Measurements from ENCODE around the gene DCLRE1A. TPM values are rescaled to one million over a fixed set of nuclear protein-coding genes. Genes with fewer than 3 reads are reported as not detected.

DCLRE1A gene
- total RNA-seq, 1 donor from 2014 or later = 6.7 TPM

DNA sequence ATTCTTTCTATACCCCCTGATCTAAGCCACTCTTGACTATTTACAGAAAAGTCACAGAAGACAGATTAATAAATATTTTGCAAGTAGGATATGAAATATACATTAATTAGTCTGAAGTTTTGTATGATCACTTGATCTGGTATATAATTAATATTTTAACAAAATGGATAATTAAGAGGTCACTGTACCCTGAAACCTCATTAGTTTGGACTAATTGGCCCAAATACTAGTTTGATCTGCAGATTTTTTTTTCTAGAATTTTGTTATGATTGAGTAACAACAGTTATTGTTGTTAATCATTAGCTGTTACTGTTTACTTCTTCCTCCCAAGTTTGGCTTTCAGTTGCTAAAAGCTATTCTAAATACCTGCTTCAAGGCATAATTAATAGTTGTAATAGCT is 3.3 kb upstream of the DCLRE1A start:
- H3K4me1 Mint-ChIP-seq = peaks cover 36% of the 10 kb centered on the region
- H3K27me3 Mint-ChIP-seq (ENCODE audit: low read depth) = no peaks in the 10 kb centered on the region
- peaks cover 21% of the 10 kb centered on the region for H3K36me3 Mint-ChIP-seq
- no peak overlapping the region for H3K27ac Mint-ChIP-seq
- peaks cover 7% of the 10 kb centered on the region for H3K9me3 Mint-ChIP-seq
- DNase-seq (ENCODE audit: low spot score in 2 of 2, unreplicated experiment in 2 of 2) = no peak
- TF ChIP-seq CTCF (IDR thresholded peaks at IDR 0.05; ENCODE audit: unreplicated experiment) = no peak
- H3K4me3 Mint-ChIP-seq = no peak overlapping the region

- Mint-ChIP-seq H3K4me3 (peak overlapping the region; percentile 20), H3K27ac (no peak overlapping the region), H3K27me3 (ENCODE audit: low read depth) (no peaks in the 10 kb centered on the region), H3K4me1 (peaks cover 36% of the 10 kb centered on the region), H3K36me3 (peaks cover 19% of the 10 kb centered on the region), H3K9me3 (peaks cover 7% of the 10 kb centered on the region)
- TF ChIP-seq CTCF (IDR thresholded peaks at IDR 0.05; ENCODE audit: unreplicated experiment) = no peak
- DNase-seq (ENCODE audit: low spot score in 2 of 2, unreplicated experiment in 2 of 2) = no peak
Observed at GRCh38 chr10:113856563-113856962, 2.7 kb upstream of the DCLRE1A start.

GRCh38 chr10:113854761-113855588 is 1.1 kb upstream of the DCLRE1A start:
- DNase-seq (ENCODE audit: low spot score in 2 of 2, unreplicated experiment in 2 of 2) = peak; percentile 44 to 69
- Mint-ChIP-seq H3K27ac (peak overlapping the region; percentile 98), H3K4me1 (peaks cover 36% of the 10 kb centered on the region), H3K27me3 (ENCODE audit: low read depth) (no peaks in the 10 kb centered on the region), H3K9me3 (no peaks in the 10 kb centered on the region), H3K36me3 (peaks cover 5% of the 10 kb centered on the region), H3K4me3 (peak overlapping the region; percentile 91)
- no peak for TF ChIP-seq CTCF (IDR thresholded peaks at IDR 0.05; ENCODE audit: unreplicated experiment)

- no peaks in the 10 kb centered on the region for H3K27me3 Mint-ChIP-seq (ENCODE audit: low read depth)
- no peak for TF ChIP-seq CTCF (IDR thresholded peaks at IDR 0.05; ENCODE audit: unreplicated experiment)
- H3K4me1 Mint-ChIP-seq = peaks cover 35% of the 10 kb centered on the region
Observed at GRCh38 chr10:113853578-113854012, 287 bp downstream of the DCLRE1A start.

DNA sequence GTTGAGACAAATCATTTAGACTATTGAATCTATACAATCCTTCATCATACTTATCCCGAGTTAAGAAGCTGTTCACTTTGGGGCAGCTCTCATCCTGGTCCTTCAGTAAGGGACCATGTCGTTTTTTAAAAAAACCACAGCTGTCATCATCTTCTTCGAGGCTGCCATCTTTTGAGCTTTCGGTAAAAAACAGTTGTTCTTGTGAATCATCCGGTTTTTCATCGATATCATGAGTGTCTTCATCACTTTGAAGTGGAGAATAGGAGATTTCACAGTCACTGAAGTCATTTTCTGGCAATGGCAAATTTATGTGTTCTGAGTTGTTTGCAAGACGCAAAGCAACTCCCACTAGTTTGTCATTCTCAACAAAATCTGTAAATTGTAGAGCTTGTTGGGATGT is 3.9 kb downstream of the DCLRE1A start:
- TF ChIP-seq CTCF (IDR thresholded peaks at IDR 0.05; ENCODE audit: unreplicated experiment) = no peak
- Mint-ChIP-seq H3K9me3 (no peaks in the 10 kb centered on the region), H3K4me3 (no peak overlapping the region), H3K36me3 (peaks cover 6% of the 10 kb centered on the region), H3K4me1 (peaks cover 14% of the 10 kb centered on the region), H3K27ac (no peak overlapping the region), H3K27me3 (ENCODE audit: low read depth) (no peaks in the 10 kb centered on the region)
- DNase-seq (ENCODE audit: low spot score in 2 of 2, unreplicated experiment in 2 of 2) = no peak

More at GRCh38 chr10:113853578-113854012, 287 bp downstream of the DCLRE1A start:
- Mint-ChIP-seq H3K27ac (peak overlapping the region; percentile 98), H3K36me3 (peaks cover 1% of the 10 kb centered on the region), H3K4me3 (peak overlapping the region; percentile 91), H3K9me3 (no peaks in the 10 kb centered on the region)
- no peak for DNase-seq (ENCODE audit: low spot score in 2 of 2, unreplicated experiment in 2 of 2)

All from mesothelial cell of epicardium (in vitro differentiated cells).